Stomach (tissue), 9 donors: Measurements from ENCODE around the gene CAMSAP2. TPM values are rescaled to one million over a fixed set of nuclear protein-coding genes. Genes with fewer than 3 reads are reported as not detected.
A peak's percentile ranks its signal among the peaks of the same experiment; 100 is the strongest.

ENCODE experiments used
- DNase-seq, 2 donors: peaks; one replicate each; pipeline versions ENCODE4 v3.0.0 to v3.0.0-alpha.2; 2013 to 2019
- H3K27ac ChIP-seq, 5 donors: fragments of 200-600 bp in 4 of 5; sonication (generic) in 4 of 5; one replicate each; pipeline ENCODE4 v1.5.1; 2013 to 2019; ENCODE audit warnings: mild to moderate bottlenecking in 1 of 5, moderate library complexity in 1 of 5
- H3K27me3 ChIP-seq, 3 donors: fragments of 200-600 bp; sonication (generic); one replicate each; pipeline ENCODE4 v1.5.1; 2017 to 2019; ENCODE audit warnings: mixed run types in 1 of 3
- H3K36me3 ChIP-seq, 4 donors: fragments of 200-600 bp; sonication (generic); 1 replicate in 3 of 4; 2 replicates in 1 of 4; pipeline ENCODE4 v1.5.1; 2016 to 2019
- H3K4me1 ChIP-seq, 4 donors: fragments of 200-600 bp; sonication (generic); one replicate each; pipeline ENCODE4 v1.5.1; 2016 to 2019
- H3K4me3 ChIP-seq, 4 donors: fragments of 200-600 bp; sonication (generic) in 3 of 4; one replicate each; pipeline ENCODE4 v1.5.1; 2016 to 2019; ENCODE audit warnings: mild to moderate bottlenecking in 1 of 4
- H3K9me3 ChIP-seq, 4 donors: fragments of 200-600 bp; sonication (generic); one replicate each; pipeline ENCODE4 v1.5.1; 2016 to 2019
- EP300 ChIP-seq: sonication (generic); formaldehyde crosslinking; IDR thresholded peaks from one replicate; pipeline ENCODE4 v1.6.1; 2017; ENCODE audit warnings: antibody characterized with exemption
- POLR2A ChIP-seq, 4 donors: fragments of 450-650 bp; IDR thresholded peaks; one replicate each; pipeline ENCODE4 v1.6.1; 2016; ENCODE audit warnings: antibody characterized with exemption in 4 of 4, control low read depth in 2 of 4, mild to moderate bottlenecking in 1 of 4, moderate library complexity in 1 of 4
- POLR2AphosphoS5 ChIP-seq, 3 donors: sonication (generic); formaldehyde crosslinking; IDR thresholded peaks; one replicate each; pipeline ENCODE4 v1.6.1; 2016; ENCODE audit warnings: antibody characterized with exemption in 3 of 3
- WGBS, 5 donors: extraction: QIAGEN DNeasy Blood & Tissue Kit in 3 of 5; methylation state at CpG; one replicate each; pipeline versions ENCODE4 v1.1.5 to v1.1.7; 2013 to 2018; 5-methylcytosine and 5-hydroxymethylcytosine counted together
- intact Hi-C: fragments of 100-400 bp; cut with DNase I; formaldehyde crosslinking; loops from one replicate; pipeline ENCODE4 v1.15.1; 2023; ENCODE audit warnings: low total_unique reads
- polyA plus RNA-seq, 3 donors: library from polyadenylated mRNA; stranded (reverse); fragments of 200-250 nt; gene quantifications; one replicate each; pipeline ENCODE4 v1.2.3, GENCODE V29; 2013
- total RNA-seq, 5 donors: library from RNA; depleted of rRNA; stranded (reverse); fragments of >200 nt; gene quantifications; one replicate each; pipeline versions ENCODE4 v1.1.0 to v1.2.3, GENCODE V29; 2014 to 2016
- TF ChIP-seq, protein P1 (sequence below), 7 experiments: fragments of 450-650 bp in 4 of 7; fragments of 200-600 bp in 3 of 7; sonication (generic) in 3 of 7; IDR thresholded peaks; one replicate each; pipeline ENCODE4 v1.5.1; 2016 to 2019; ENCODE audit warnings: antibody characterized with exemption in 7 of 7, control low read depth in 2 of 7, mild to moderate bottlenecking in 1 of 7
- donor health status: healthy with polysubstance abuse.
- donor health status: Bipolar disorder and iron deficiency.
- donor health status: healthy.

The CAMSAP2 gene
- total and polyA plus RNA-seq, 8 donors, result 4.5 to 35.4 (median 7.5) TPM

- Histone ChIP-seq H3K4me3 (no peak overlapping the region), H3K27me3 (no peaks in the 10 kb centered on the region), H3K9me3 (no peaks in the 10 kb centered on the region), H3K36me3 (peaks cover 10 to 52% (median 23%) of the 10 kb centered on the region in 4 donors), H3K4me1 (peaks cover 0 to 74% (median 29%) of the 10 kb centered on the region in 4 donors), H3K27ac (no peak overlapping the region)
- TF ChIP-seq POLR2A (IDR thresholded peaks at IDR 0.05) (no peak), EP300 (no peak), POLR2AphosphoS5 (IDR thresholded peaks at IDR 0.05) (no peak)
- TF ChIP-seq, protein P1, sequence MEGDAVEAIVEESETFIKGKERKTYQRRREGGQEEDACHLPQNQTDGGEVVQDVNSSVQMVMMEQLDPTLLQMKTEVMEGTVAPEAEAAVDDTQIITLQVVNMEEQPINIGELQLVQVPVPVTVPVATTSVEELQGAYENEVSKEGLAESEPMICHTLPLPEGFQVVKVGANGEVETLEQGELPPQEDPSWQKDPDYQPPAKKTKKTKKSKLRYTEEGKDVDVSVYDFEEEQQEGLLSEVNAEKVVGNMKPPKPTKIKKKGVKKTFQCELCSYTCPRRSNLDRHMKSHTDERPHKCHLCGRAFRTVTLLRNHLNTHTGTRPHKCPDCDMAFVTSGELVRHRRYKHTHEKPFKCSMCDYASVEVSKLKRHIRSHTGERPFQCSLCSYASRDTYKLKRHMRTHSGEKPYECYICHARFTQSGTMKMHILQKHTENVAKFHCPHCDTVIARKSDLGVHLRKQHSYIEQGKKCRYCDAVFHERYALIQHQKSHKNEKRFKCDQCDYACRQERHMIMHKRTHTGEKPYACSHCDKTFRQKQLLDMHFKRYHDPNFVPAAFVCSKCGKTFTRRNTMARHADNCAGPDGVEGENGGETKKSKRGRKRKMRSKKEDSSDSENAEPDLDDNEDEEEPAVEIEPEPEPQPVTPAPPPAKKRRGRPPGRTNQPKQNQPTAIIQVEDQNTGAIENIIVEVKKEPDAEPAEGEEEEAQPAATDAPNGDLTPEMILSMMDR (IDR thresholded peaks at IDR 0.05), result no peak
- intact Hi-C loops, result no loop called here
- no peak for DNase-seq
- WGBS, 5 donors, result 83 to 90% (median 87%) methylated on average over 5 of the region's 5 CpGs
Observed at GRCh38 chr1:200903793-200904192, 165.1 kb downstream of the CAMSAP2 start.

DNA sequence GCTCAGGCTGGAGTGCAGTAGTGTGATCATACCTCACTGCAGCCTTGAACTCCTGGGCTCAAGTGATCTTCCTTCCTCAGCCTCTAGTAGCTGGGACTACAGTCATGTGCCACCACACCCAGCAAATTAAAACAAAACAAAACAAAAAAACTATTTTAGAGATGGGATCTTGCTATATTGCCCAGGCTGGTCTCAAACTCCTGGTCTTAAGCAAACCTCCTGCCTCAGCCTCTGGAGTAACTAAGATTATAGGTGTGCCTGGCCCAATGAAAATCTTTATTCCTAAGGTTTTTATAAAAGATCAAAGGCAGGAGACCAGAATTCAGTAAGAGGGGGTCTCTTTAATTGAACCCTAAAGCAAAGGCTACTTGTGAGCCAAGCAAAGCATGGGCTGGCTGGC, 166.1 kb downstream of the CAMSAP2 start:
- no peak overlapping the region for H3K4me3 ChIP-seq
- DNase-seq, result no peak
- TF ChIP-seq EP300 (no peak), POLR2AphosphoS5 (IDR thresholded peaks at IDR 0.05) (no peak)
- TF ChIP-seq, protein P1 (IDR thresholded peaks at IDR 0.05), result no peak
- peaks cover 0 to 78% (median 31%) of the 10 kb centered on the region in 4 donors for H3K4me1 ChIP-seq
- no peaks in the 10 kb centered on the region for H3K27me3 ChIP-seq
- intact Hi-C loops, result no loop called here
- H3K27ac ChIP-seq, result peak overlapping the region in 2 of 5 donors; percentile 54 to 73
- peaks cover 9 to 52% (median 23%) of the 10 kb centered on the region in 4 donors for H3K36me3 ChIP-seq
- no peaks in the 10 kb centered on the region for H3K9me3 ChIP-seq

- H3K36me3 ChIP-seq, result peaks cover 1 to 52% (median 19%) of the 10 kb centered on the region in 4 donors
- peak overlapping the region in 2 of 5 donors; percentile 54 to 73 for H3K27ac ChIP-seq
- WGBS, 5 donors, result 51 to 67% (median 53%) methylated on average over 4 of the region's 4 CpGs
- no peaks in the 10 kb centered on the region for H3K9me3 ChIP-seq
- peak in 1 of 2 donors; percentile 39 for DNase-seq
- H3K4me3 ChIP-seq, result no peak overlapping the region
- H3K4me1 ChIP-seq, result peaks cover 3 to 78% (median 28%) of the 10 kb centered on the region in 4 donors
- intact Hi-C loops, result no loop called here
- TF ChIP-seq EP300 (no peak), POLR2A (IDR thresholded peaks at IDR 0.05) (no peak), POLR2AphosphoS5 (IDR thresholded peaks at IDR 0.05) (no peak)
- TF ChIP-seq, protein P1 (IDR thresholded peaks at IDR 0.05), result no peak
- H3K27me3 ChIP-seq, result no peaks in the 10 kb centered on the region
Observed at GRCh38 chr1:200905411-200906052, 166.8 kb downstream of the CAMSAP2 start.

DNA sequence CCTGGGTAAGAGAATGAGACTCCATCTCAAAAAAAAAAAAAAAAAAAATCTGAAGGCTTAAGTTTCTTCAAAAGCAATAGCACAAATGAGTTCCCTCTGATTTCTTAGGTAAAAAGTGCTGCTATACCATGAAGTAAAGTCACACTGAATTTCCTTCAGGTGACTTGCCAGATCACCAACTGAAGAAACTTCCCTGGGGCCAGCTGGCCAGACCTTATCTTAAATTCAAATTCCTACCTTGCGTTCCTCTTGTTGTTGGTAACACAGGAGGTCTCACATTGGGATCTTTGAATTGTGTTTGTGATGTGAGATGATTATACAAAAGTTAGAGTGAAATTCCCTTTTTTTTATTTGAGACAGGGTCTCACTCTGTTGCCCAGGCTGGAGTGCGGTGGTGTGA, 167.8 kb downstream of the CAMSAP2 start:
- Histone ChIP-seq H3K27me3 (no peaks in the 10 kb centered on the region), H3K36me3 (peaks cover 0 to 52% (median 16%) of the 10 kb centered on the region in 4 donors), H3K9me3 (no peaks in the 10 kb centered on the region), H3K27ac (peak overlapping the region in 3 of 5 donors; percentile 38 to 73 (median 54)), H3K4me3 (no peak overlapping the region), H3K4me1 (peaks cover 3 to 69% (median 25%) of the 10 kb centered on the region in 4 donors)
- intact Hi-C loops, result no loop called here
- no peak for DNase-seq
- 83 to 89% (median 85%) methylated on average over 2 of the region's 2 CpGs for WGBS, 5 donors
- TF ChIP-seq POLR2AphosphoS5 (IDR thresholded peaks at IDR 0.05) (no peak), EP300 (no peak), POLR2A (IDR thresholded peaks at IDR 0.05) (no peak)

- H3K27ac ChIP-seq, result peak overlapping the region; percentile 24 to 78 (median 55)
- peaks cover 3 to 57% (median 25%) of the 10 kb centered on the region in 4 donors for H3K4me1 ChIP-seq
- H3K36me3 ChIP-seq, result peaks cover 0 to 51% (median 18%) of the 10 kb centered on the region in 4 donors
- TF ChIP-seq, protein P1 (IDR thresholded peaks at IDR 0.05), result no peak
- TF ChIP-seq EP300 (no peak), POLR2A (IDR thresholded peaks at IDR 0.05) (no peak), POLR2AphosphoS5 (IDR thresholded peaks at IDR 0.05) (no peak)
- 70 to 86% (median 77%) methylated on average over 5 of the region's 5 CpGs for WGBS, 5 donors
- no peaks in the 10 kb centered on the region for H3K9me3 ChIP-seq
- H3K27me3 ChIP-seq, result no peaks in the 10 kb centered on the region
- intact Hi-C loops, result no loop called here
- H3K4me3 ChIP-seq, result no peak overlapping the region
- peak in 1 of 2 donors; percentile 26 for DNase-seq
Observed at GRCh38 chr1:200907611-200908097, 169.0 kb downstream of the CAMSAP2 start.
